HG03066 (cell line): Measurements from ENCODE around the gene TNIP3.
A peak's percentile ranks its signal among the peaks of the same experiment; 100 is the strongest.
"Not testable (repeated sequence)": the region's sequence is repeated elsewhere in the genome, so short reads cannot be mapped to it uniquely, and the experiment has no call there.

ENCODE experiments used
- ATAC-seq: cut with Tn5 transposase; IDR thresholded peaks from one replicate; pipeline ENCODE4 v1.9.1; 2021; ENCODE audit warnings: low read depth; ENCODE audit not compliant: unreplicated experiment

The TNIP3 gene

GRCh38 chr4:121180558-121180957 is 16.4 kb upstream of the TNIP3 start:
- ATAC-seq, result no peak

- no peak for ATAC-seq
These were observed 13.4 kb upstream of the TNIP3 start for GRCh38 chr4:121177246-121178137.

- ATAC-seq, result no peak
These were observed 12.2 kb upstream of the TNIP3 start for GRCh38 chr4:121176082-121176934.

GRCh38 chr4:121171477-121171876 is 7.4 kb upstream of the TNIP3 start:
- not testable (repeated sequence) for ATAC-seq

- peak; percentile 90 for ATAC-seq
These were observed 4.5 kb upstream of the TNIP3 start for GRCh38 chr4:121168446-121169281.

- ATAC-seq, result no peak
These were observed 2.9 kb upstream of the TNIP3 start for GRCh38 chr4:121166976-121167375.

- ATAC-seq, result no peak
These were observed 1.1 kb upstream of the TNIP3 start for GRCh38 chr4:121165206-121165605.

- ATAC-seq, result no peak
These were observed 7.0 kb downstream of the TNIP3 start for GRCh38 chr4:121156822-121157769.

- no peak for ATAC-seq
These were observed 8.2 kb downstream of the TNIP3 start for GRCh38 chr4:121155893-121156292.

GRCh38 chr4:121154103-121154515 is 10.0 kb downstream of the TNIP3 start:
- ATAC-seq, result no peak

- no peak for ATAC-seq
These were observed 12.2 kb downstream of the TNIP3 start for GRCh38 chr4:121151942-121152341.

- no peak for ATAC-seq
These were observed 13.6 kb downstream of the TNIP3 start for GRCh38 chr4:121150486-121150885.

GRCh38 chr4:121150003-121150402 is 14.1 kb downstream of the TNIP3 start:
- ATAC-seq, result no peak

- ATAC-seq, result no peak
These were observed 15.5 kb downstream of the TNIP3 start for GRCh38 chr4:121148621-121149020.

GRCh38 chr4:121148000-121148399 is 16.1 kb downstream of the TNIP3 start:
- no peak for ATAC-seq

GRCh38 chr4:121146530-121146929 is 17.6 kb downstream of the TNIP3 start:
- ATAC-seq, result no peak

- no peak for ATAC-seq
These were observed 18.7 kb downstream of the TNIP3 start for GRCh38 chr4:121145430-121145829.

- ATAC-seq, result no peak
These were observed 20.1 kb downstream of the TNIP3 start for GRCh38 chr4:121144021-121144420.

- ATAC-seq, result no peak
These were observed 21.0 kb downstream of the TNIP3 start for GRCh38 chr4:121143131-121143530.
